A673 (cell line): ENCODE results near the gene TRIM32.

Experiments
- EZH2 ChIP-seq: fragments of 200-600 bp; sonication (generic); IDR thresholded peaks from 2 replicates; pipeline ENCODE4 v1.6.1; 2017; ENCODE audit warnings: borderline replicate concordance, low read depth, mild to moderate bottlenecking, mixed read lengths, antibody characterized with exemption, low read length; ENCODE audit not compliant: poor library complexity, severe bottlenecking
- TF ChIP-seq, protein P1 (sequence below): fragments of 300-800, 200-600 bp; sonication (generic); conservative IDR thresholded peaks from 2 replicates; pipeline ENCODE4 v1.5.1; 2017; ENCODE audit warnings: low read depth, mild to moderate bottlenecking, antibody characterized with exemption, low read length, moderate library complexity, mixed read lengths

DNA sequence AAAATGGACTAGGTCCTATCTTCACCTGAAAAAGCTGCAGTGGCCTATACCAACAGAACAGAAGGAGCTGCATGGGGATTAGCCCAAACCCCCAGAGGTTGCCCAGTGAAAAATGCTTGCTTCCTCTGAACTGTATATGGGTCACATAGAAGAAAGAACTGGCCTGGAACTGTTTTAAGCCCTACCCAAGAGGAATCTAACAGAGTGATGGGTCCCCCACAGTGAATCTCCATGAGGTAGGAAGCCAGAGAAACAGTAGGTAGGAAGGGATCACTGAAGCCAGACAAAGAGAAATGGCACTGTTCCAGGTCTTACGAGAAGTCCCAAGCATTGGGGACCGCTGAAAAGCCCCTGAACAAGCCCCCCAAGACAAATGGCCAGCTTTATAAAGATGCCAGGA is 28.8 kb upstream of the TRIM32 start:
- TF ChIP-seq, protein P1, sequence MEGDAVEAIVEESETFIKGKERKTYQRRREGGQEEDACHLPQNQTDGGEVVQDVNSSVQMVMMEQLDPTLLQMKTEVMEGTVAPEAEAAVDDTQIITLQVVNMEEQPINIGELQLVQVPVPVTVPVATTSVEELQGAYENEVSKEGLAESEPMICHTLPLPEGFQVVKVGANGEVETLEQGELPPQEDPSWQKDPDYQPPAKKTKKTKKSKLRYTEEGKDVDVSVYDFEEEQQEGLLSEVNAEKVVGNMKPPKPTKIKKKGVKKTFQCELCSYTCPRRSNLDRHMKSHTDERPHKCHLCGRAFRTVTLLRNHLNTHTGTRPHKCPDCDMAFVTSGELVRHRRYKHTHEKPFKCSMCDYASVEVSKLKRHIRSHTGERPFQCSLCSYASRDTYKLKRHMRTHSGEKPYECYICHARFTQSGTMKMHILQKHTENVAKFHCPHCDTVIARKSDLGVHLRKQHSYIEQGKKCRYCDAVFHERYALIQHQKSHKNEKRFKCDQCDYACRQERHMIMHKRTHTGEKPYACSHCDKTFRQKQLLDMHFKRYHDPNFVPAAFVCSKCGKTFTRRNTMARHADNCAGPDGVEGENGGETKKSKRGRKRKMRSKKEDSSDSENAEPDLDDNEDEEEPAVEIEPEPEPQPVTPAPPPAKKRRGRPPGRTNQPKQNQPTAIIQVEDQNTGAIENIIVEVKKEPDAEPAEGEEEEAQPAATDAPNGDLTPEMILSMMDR = no peak
- TF ChIP-seq EZH2 = no peak
